Endodermal cell (in vitro differentiated cells): ENCODE results near the gene VGLL2. TPM values are rescaled to one million over a fixed set of nuclear protein-coding genes. Genes with fewer than 3 reads are reported as not detected.
A peak's percentile ranks its signal among the peaks of the same experiment; 100 is the strongest.

Source experiments
- DNase-seq: peaks from one replicate; pipeline ENCODE4 v3.0.0-alpha.2; 2017
- H3K27ac ChIP-seq: 2 replicates; pipeline ENCODE4 v1.5.1; 2013; ENCODE audit warnings: mild to moderate bottlenecking, low read depth, low read length, moderate library complexity
- H3K27me3 ChIP-seq: 2 replicates; pipeline ENCODE4 v1.6.1; 2013; ENCODE audit warnings: mild to moderate bottlenecking, low read length, moderate library complexity; ENCODE audit not compliant: insufficient read depth, control insufficient read depth, poor library complexity, severe bottlenecking
- H3K36me3 ChIP-seq: 2 replicates; pipeline ENCODE4 v1.7.0; 2013; ENCODE audit warnings: mild to moderate bottlenecking, low read length, moderate library complexity; ENCODE audit not compliant: control insufficient read depth, insufficient read depth
- H3K4me1 ChIP-seq: one replicate; pipeline ENCODE4 v1.7.0; 2013; ENCODE audit warnings: low read length; ENCODE audit not compliant: control insufficient read depth, insufficient read depth
- H3K4me3 ChIP-seq: 2 replicates; pipeline ENCODE4 v1.5.1; 2013; ENCODE audit warnings: mild to moderate bottlenecking, low read length, moderate library complexity
- H3K9ac ChIP-seq: 2 replicates; pipeline ENCODE4 v1.6.1; 2013; ENCODE audit warnings: mild to moderate bottlenecking, low read length, moderate library complexity; ENCODE audit not compliant: poor library complexity, severe bottlenecking; ENCODE audit errors: extremely low read depth
- H3K9me3 ChIP-seq: 2 replicates; pipeline ENCODE4 v1.6.1; 2013; ENCODE audit warnings: mild to moderate bottlenecking, low read length, moderate library complexity; ENCODE audit not compliant: control insufficient read depth
- H3K27ac Mint-ChIP-seq: 2 replicates; pipeline ENCODE4 v1.8.0; 2020; ENCODE audit warnings: mixed read lengths
- H3K27me3 Mint-ChIP-seq: 2 replicates; pipeline ENCODE4 v1.8.0; 2021; ENCODE audit warnings: mild to moderate bottlenecking, mixed read lengths; ENCODE audit not compliant: insufficient read depth
- H3K36me3 Mint-ChIP-seq: 2 replicates; pipeline ENCODE4 v1.8.0; 2020; ENCODE audit warnings: low read depth, mixed read lengths
- H3K4me1 Mint-ChIP-seq: 2 replicates; pipeline ENCODE4 v1.8.0; 2020; ENCODE audit warnings: mixed read lengths
- H3K4me3 Mint-ChIP-seq: 2 replicates; pipeline ENCODE4 v1.8.0; 2020; ENCODE audit warnings: mild to moderate bottlenecking, moderate library complexity, mixed read lengths
- H3K9me3 Mint-ChIP-seq: 2 replicates; pipeline ENCODE4 v1.8.0; 2020; ENCODE audit warnings: mild to moderate bottlenecking, mixed read lengths
- CTCF ChIP-seq: fragments of 200-600 bp; sonication (generic); conservative IDR thresholded peaks from 2 replicates; pipeline ENCODE4 v1.5.0; 2021; ENCODE audit warnings: antibody characterized with exemption, mild to moderate bottlenecking
- WGBS, 2 experiments: methylation state at CpG; one replicate each; pipeline versions ENCODE4 v1.1.5 to v1.1.7; 2013; ENCODE audit warnings: missing lambda C conversion rate in 2 of 2, mixed read lengths in 1 of 2; ENCODE audit not compliant: insufficient coverage in 1 of 2, insufficient read length in 1 of 2; 5-methylcytosine and 5-hydroxymethylcytosine counted together
- long read RNA-seq, 4 experiments: library from polyadenylated mRNA in 2 of 4; library from RNA in 1 of 4; library from capped mRNA in 1 of 4; stranded (forward) in 3 of 4; unstranded in 1 of 4; transcript quantifications; one replicate each; pipeline ENCODE4 v2.0.0, GENCODE V29; 2020 to 2021; ENCODE audit warnings: inconsistent platforms in 1 of 4
- polyA plus RNA-seq, 2 experiments: library from polyadenylated mRNA; stranded (reverse); fragments of 50-300 nt; gene quantifications; one replicate each; pipeline ENCODE4 v1.2.3, GENCODE V29; 2013
- total RNA-seq, 2 donors: library from RNA; stranded (reverse); fragmentation: NEBNext Ultra II Directional in 1 of 2; extraction: Animal tissue kit (Norgen Biotek cat#: 25700) in 1 of 2; gene quantifications; 2 replicates in 1 of 2; 3 replicates in 1 of 2; pipeline ENCODE4 v1.2.1, GENCODE V29; 2021

The VGLL2 gene
- total RNA-seq = under 1 TPM in 1 of 2 donors, not detected in 1; 0.15 TPM
- polyA plus RNA-seq (2013, experiment 1 of 2) = not detected
- polyA plus RNA-seq (2013, experiment 2 of 2) = not detected
- long read RNA-seq, experiment 1 = 0 reads
- long read RNA-seq, experiment 2 = 0 reads
- long read RNA-seq, experiment 3 = 0 reads
- long read RNA-seq, experiment 4 = 0 reads

- Histone ChIP-seq H3K4me1 (no peaks in the 10 kb centered on the region), H3K27me3 (peaks cover 99% of the 10 kb centered on the region), H3K4me3 (peak within 1 kb of the TSS; percentile 78), H3K36me3 (no peaks in the 10 kb centered on the region), H3K9ac (no peak within 1 kb of the TSS), H3K27ac (no peak within 1 kb of the TSS), H3K9me3 (no peaks in the 10 kb centered on the region)
- Mint-ChIP-seq H3K27me3 (peaks cover 91% of the 10 kb centered on the region), H3K27ac (no peak within 1 kb of the TSS), H3K9me3 (no peaks in the 10 kb centered on the region), H3K4me1 (peaks cover 20% of the 10 kb centered on the region), H3K36me3 (no peaks in the 10 kb centered on the region), H3K4me3 (peak within 1 kb of the TSS; percentile 57)
- WGBS, 2 experiments = 0 to 1% methylated on average over 23 to 59 of the region's 63 CpGs
- peak; percentile 86 for DNase-seq
- peak; percentile 24 for TF ChIP-seq CTCF
Observed at GRCh38 chr6:117265410-117266256, at the start of gene VGLL2. VGLL2 (plus strand) TSS chr6:117265558; CDS start chr6:117265764, 206 bp downstream.

DNA sequence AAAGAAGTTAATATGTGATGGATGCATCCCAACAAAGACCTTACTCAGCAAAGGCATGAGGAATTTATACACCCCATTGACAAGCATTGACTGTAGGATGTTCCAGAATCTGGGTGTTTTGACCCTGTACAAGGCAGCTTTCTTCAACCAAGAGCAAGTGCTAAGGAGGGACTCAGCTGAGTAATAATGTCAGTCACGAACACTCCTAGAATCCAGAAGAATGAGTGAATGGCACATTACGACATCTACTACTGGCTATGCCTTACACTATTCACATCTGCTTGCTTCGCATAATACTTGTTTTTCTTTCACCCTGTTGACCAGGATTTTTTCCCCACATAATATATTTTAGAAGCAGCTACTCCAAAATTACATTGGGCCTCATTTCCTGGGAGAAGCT lies 42.5 kb upstream of the VGLL2 start:
- 89 to 100% methylated on average over 1 to 3 of the region's 3 CpGs for WGBS, 2 experiments
- Histone ChIP-seq H3K27ac (no peak overlapping the region), H3K4me1 (no peaks in the 10 kb centered on the region), H3K9me3 (no peaks in the 10 kb centered on the region), H3K4me3 (no peak overlapping the region), H3K9ac (no peak overlapping the region), H3K36me3 (no peaks in the 10 kb centered on the region), H3K27me3 (no peaks in the 10 kb centered on the region)
- no peaks in the 10 kb centered on the region for H3K27me3 Mint-ChIP-seq
- H3K36me3 Mint-ChIP-seq = no peaks in the 10 kb centered on the region
- no peak for DNase-seq
- H3K4me1 Mint-ChIP-seq = no peaks in the 10 kb centered on the region
- no peaks in the 10 kb centered on the region for H3K9me3 Mint-ChIP-seq
- no peak overlapping the region for H3K27ac Mint-ChIP-seq
- no peak for TF ChIP-seq CTCF
- no peak overlapping the region for H3K4me3 Mint-ChIP-seq

DNA sequence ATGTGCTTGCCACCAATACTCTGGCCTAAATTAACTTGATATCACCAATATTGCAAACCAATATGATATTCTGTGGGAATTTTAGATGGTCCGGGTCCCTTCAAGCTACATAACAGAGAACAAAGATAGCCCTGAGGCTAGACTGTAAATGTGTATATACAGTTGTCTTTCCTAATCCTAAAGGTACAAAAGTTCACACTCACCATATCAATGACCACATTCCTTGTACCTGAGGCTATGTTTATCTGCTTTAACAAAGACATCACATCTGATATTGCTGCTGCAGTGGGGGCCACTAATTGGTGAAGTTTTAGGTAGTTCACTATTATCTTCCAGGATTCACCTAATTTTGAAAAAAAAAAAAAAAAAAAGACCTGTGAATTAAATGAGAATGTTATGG lies 38.6 kb upstream of the VGLL2 start:
- no peaks in the 10 kb centered on the region for H3K4me1 ChIP-seq
- Mint-ChIP-seq H3K9me3 (peaks cover 5% of the 10 kb centered on the region), H3K27me3 (no peaks in the 10 kb centered on the region), H3K36me3 (no peaks in the 10 kb centered on the region), H3K4me3 (no peak overlapping the region), H3K27ac (no peak overlapping the region), H3K4me1 (no peaks in the 10 kb centered on the region)
- H3K36me3 ChIP-seq = no peaks in the 10 kb centered on the region
- H3K9me3 ChIP-seq = no peaks in the 10 kb centered on the region
- no peak for TF ChIP-seq CTCF
- WGBS, 2 experiments = 80% methylated on average over 1 of the region's 1 CpG; no CpG with 5 or more reads in 1 of the 2 experiments
- no peak overlapping the region for H3K27ac ChIP-seq
- DNase-seq = no peak
- H3K27me3 ChIP-seq = no peaks in the 10 kb centered on the region
- H3K4me3 ChIP-seq = no peak overlapping the region
- H3K9ac ChIP-seq = no peak overlapping the region
